ENCODE measurements around the gene SCTR.

DNA sequence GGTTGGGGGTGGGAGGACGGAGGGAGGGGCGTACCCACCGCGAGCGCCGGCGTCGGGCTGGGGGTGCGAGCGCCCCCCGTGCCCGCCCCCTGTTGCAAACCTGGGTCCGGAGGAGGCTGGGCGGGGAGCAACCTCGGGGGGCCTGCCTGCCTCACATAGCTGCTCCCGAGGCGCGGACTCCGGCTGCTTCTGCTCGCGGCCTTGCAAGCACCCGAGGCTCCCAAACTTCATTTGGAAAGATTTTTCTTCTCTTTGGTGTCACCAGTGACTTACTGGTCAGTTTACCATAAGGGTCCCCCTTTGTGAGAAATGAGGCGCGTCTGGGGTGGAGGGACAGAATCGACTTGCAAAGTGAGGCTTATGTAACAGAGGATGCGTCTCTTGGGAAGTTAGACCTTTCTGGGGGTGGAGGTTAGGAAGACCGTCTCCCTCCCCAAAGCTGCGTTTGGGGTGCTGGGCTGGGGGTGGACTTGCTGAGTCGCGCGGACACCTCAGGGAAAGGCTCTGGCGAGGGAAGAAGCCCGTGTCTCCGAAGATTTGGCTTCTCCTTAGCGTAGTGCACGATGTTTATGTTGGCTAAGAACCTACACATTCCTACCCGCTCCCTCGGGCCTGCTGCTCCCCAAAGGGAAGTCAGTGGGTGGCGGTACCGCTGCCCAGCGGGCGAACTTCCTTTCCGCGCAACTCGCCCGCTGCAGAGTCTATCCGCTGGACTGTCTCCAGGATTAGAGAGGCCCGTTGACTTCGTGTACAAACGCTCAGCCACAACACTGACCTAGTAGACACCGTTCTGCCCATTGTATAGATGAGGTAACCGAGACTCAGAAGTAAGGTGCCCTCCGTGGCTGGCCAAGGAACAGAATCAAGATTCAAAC, 92.1 kb downstream of the SCTR start:
- TF ChIP-seq, protein P1, sequence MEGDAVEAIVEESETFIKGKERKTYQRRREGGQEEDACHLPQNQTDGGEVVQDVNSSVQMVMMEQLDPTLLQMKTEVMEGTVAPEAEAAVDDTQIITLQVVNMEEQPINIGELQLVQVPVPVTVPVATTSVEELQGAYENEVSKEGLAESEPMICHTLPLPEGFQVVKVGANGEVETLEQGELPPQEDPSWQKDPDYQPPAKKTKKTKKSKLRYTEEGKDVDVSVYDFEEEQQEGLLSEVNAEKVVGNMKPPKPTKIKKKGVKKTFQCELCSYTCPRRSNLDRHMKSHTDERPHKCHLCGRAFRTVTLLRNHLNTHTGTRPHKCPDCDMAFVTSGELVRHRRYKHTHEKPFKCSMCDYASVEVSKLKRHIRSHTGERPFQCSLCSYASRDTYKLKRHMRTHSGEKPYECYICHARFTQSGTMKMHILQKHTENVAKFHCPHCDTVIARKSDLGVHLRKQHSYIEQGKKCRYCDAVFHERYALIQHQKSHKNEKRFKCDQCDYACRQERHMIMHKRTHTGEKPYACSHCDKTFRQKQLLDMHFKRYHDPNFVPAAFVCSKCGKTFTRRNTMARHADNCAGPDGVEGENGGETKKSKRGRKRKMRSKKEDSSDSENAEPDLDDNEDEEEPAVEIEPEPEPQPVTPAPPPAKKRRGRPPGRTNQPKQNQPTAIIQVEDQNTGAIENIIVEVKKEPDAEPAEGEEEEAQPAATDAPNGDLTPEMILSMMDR (conservative IDR thresholded peaks at IDR 0.05), result no peak
- no peak for TF ChIP-seq EZH2 (IDR thresholded peaks at IDR 0.05; ENCODE audit: low read depth)

All from PC-9 (cell line).